GM21423 (cell line): Measurements from ENCODE around the gene FKBP15.

Source experiments
- ATAC-seq: cut with Tn5 transposase; IDR thresholded peaks from one replicate; pipeline ENCODE4 v1.9.1; 2021; ENCODE audit warnings: mild to moderate bottlenecking, moderate library complexity; ENCODE audit not compliant: unreplicated experiment

The FKBP15 gene

DNA sequence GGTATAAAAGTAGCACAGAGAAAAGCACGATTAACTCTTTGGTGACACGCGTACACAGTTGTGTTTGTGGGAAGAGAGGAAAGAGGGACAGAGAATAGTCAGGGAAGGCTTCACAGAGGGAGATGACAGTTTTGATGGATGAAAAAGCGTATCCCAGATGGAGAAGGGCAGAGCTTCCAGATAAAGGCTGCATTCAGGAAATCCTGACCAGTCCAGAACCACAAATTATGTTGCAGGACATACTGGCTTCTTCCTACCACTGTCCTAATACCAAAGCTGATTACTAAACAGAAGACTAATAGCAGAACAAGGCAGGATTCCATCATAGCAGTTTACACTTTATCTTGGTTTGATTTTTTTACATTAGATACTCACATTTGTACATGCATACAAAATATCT is 35.8 kb downstream of the FKBP15 start:
- ATAC-seq, result no peak

DNA sequence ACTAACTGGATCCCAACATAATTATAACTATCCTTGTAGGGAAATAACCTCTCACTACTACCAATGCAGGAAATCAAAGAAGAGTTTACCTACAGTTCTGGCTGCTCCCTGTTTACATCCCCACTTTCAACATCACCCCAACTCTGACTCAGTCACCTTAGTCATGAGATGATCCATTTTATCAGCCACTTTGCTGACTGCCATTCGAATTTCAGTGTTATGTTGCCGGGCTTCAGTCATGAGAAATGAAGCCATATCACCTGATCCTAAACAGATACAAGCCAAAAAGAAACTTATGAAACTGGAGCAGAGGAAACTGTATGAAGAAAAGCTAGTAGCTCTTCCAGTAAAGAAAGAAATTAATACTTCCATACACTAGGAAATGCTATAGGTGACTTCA is 36.5 kb downstream of the FKBP15 start:
- ATAC-seq, result no peak

DNA sequence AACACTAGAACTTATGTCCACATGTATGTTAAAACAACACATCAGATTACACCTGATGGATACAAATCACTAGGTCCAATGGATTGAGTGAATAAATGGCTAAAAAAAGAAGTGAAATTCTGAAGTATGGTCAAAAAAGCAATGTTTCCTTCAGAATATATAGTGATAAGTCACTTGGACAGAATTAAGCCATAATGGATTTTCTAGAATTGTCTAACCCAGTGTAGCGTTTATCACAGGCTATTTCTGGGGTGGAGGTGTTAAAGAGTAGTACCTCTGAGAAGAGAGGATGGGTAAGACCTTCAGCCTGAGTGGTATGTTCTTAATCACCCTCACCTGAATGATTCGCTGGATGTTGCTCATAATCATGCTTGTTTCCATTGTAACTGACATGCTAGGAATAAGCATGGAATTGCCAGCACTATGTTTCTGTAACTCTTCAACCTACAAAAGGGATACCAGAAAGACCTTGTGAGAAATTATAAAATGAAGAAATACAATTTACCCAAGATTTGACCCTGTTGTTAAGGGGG is 37.1 kb downstream of the FKBP15 start:
- no peak for ATAC-seq

DNA sequence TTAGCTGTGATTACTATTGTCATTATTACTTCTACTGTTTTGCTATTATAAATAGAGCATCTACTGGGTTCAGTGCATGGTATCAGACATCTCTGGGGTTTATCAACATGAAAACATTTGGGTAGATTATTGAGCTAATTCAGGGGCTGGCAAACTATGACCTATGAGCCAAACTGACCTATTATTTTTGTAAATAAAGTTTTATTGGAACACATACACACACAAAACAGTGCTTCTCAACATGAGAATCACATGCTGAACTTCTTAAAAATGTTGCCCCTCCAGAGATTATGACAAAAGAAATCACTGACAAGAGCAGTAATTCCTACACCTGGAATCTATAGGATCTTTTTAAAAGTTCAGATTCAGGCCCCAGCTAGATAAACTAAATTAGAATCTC is 39.9 kb downstream of the FKBP15 start:
- no peak for ATAC-seq

DNA sequence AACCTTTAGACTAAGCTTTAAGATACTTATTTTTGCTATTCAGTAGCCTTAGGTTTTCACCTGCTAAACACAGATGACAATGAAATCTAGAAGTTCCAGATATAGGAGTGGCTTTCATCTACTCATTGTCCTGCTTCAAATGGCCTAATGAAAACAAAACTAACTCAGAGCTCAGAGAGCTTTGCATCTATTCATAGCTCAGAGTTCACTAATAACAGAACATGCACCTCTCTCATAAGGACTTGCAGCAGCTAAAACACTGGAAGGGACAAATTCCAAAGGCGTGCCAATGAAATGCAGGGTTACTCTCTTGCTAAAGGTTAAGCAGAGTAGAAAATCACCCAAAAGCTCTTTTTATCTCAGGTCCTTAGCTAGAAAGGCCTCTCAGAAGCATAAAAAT is 41.2 kb downstream of the FKBP15 start:
- ATAC-seq, result no peak

DNA sequence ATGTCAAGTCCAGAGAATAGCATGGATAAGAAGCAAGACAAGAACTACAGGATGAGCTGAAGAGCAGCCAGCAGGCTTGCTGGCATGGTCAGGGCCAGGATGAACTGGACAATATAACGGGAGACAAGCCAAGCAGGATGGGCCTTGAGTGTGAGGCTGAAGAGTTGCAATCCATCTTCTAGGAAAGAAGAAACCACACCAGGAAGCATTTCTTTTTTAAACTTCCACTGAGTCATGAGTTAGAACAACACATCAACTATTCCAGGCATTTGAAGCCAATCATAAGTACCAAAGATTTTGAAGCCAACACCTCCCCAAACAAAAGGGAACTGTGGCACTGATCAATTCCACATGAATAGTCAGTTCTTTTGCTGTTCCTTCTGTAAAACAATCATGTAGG is 43.0 kb downstream of the FKBP15 start:
- no peak for ATAC-seq

DNA sequence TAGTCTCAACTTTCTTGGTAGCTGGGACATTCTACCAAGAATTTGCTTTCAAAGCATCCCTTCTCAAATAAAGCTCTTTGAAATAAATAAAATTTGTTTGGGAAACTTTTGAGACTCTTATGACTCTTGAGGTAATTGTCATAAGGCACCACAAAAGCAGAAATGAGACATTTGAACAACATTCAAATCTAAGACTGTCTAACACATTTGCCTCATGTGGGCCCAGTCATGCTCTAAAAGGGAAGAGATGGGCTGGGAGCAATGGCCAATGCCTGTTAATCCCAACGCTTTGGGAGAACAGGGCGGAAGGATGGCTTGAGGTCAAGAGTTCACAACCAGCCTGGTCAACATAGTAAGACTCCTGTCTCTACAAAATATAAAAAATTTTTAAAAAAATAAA is 43.8 kb downstream of the FKBP15 start:
- ATAC-seq, result no peak

DNA sequence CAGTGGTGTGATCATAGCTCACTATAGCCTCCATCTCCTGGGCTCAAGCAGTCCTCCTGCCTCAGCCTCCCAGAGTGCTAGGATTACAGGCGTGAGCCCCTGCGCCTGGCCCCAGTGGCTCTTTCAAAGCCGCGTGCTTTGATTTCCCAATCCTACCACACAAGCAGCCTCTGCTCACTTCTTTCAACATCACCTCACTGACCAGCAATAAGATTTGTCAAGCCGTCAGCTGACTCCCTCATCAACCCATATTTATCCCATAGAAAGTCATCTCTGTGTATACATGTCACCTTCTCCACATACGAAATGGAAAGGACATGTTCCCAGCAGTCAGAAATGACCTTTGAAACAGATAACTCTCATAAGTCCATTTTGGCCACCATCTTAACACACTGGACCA is 44.3 kb downstream of the FKBP15 start:
- ATAC-seq, result no peak

DNA sequence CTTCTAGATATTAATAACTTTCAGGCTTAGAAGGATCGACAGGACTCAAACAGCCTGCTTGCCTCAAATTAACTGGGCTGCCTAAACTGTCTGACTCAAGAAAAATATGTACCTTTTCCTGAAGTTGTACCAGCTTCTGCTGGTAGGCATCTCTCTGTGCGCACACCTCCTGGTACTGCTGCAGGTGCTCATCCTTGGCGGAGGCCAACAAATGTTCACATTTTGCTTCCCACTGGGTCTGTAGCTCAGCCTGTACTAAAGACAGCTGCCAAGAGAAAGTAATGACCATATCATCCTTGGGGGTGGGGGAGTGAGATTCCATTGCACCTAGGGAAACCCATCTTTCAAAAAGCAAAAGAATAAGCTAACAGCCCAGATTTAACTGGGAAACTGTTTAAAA is 47.7 kb downstream of the FKBP15 start:
- ATAC-seq, result no peak

DNA sequence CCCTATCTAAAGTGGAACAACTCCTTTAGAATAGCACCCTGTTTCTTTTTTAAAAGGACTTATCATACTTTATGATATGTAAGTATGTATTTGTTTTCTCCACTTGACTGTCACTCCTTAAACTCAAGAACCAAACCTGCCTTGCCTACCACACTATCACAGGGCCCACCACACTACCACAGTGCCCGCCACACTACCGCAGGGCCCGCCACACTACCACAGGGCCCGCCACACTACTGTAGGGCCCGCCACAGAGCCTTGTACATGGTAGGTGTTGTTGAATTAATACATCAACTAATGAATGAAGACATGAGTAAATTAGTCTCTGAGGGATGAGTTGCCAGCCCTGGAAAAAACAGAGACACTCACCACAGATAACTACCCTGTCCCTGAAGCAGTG is 52.3 kb downstream of the FKBP15 start:
- ATAC-seq, result no peak

DNA sequence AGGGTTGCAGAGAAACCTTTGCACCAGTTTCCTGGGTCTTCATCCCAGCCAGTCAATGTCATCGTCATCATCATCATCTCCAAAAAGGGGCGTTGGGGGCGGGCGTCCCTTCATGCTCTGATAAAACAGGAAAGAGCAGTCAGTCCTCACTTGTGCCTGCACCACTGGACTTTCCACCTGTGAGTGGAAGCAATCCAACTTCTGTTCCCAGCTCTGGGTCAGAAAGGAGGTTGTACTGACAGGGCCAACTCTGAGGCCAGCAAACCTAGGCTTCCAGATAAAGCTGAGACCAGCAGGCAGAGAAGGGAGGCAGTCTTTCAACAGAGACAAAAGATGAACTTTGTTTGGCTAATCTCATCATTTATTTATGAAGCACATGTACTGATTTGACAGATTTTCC is 55.0 kb downstream of the FKBP15 start:
- no peak for ATAC-seq

DNA sequence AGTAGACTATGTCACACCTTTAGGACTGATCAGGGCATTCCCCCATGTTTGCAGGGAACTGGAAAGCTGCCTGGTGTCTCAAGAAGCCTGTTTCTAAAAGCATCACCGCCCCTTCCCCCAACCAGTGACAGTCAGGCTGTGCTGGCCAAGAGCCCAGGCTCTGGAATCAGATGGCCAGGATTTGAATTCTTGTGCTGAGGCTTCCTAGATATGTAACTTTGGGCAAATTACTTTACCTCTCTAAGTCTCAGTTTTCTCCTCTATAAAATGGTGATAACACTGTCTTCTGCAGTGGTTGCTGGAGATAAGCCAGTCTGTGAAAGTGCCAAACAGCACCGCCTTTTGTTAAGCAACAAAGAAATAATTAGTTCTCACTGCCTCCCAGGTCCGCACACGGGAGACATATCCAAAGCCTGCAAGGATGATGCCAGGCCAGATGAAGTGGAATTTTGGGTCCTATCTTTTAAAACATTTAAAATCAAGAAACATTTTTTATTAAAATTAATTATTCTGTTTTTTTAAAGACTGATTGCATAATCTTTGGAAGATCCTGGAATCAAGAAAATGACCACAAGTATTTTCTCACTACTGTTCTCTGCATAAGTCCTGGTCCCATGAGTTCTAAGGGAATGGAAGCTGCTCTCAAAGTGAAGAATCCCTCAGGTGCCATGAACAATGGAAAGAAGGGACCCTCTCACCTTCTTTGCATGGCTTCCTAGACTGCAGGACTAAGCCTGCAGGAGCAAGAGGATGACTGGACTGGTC is 56.4 kb downstream of the FKBP15 start:
- ATAC-seq, result no peak

DNA sequence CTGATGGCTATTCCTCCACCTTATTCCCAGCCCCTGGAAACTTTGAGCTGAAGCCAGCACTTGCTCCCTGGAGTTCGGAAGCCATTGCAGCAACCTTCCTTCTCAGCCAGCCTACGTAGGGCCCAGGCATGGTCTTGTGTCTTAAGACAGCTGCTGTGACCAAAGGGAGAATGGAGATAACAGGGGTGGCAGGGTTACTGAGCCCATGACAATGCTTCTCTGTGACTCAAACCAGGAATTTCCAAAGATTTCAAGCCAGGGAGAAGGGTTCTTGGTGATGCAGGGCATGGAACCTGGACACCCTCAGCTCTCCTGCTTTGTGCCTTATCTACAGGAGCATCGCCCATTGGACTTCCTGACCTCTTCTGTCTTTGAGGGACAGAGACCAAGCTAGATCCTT is 58.1 kb downstream of the FKBP15 start:
- ATAC-seq, result no peak

DNA sequence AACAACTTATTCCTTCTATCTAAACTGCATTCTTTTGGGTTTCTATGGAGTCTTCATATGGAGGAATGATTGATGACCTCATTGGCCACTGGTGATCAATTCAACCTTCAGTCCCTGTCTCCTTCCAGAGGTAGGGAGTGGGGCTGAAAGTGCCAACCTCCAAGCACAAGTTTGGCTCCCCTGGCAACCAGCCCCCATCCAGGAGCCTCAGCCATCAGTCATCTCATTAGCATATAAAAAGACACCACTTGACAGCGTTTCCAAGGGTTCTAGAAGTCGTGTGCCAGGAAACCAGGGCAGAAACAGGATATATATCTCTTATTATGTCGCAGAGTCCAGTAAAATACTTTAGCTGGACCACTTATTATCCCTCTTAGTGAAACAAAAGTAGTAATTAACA is 60.5 kb downstream of the FKBP15 start:
- ATAC-seq, result no peak

DNA sequence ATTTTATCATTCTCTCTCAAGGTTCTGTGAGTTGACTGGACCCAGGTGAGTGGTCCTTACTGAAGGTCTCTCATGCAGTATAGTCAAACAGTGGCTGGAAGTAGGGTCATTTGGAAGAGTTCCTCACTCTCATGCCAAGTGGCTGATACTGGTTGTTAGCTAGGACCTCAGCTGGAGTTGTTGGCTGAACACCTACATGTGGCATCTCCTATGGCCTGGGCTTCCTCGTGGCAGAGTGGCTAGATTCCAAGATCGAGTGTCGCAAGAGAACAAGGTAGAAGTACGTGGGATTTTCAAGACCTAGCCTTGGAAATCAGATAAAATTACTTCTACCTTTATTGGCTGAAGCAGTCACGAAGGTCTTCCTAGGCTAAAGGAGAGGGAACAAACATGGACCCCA is 62.6 kb downstream of the FKBP15 start:
- ATAC-seq, result no peak

DNA sequence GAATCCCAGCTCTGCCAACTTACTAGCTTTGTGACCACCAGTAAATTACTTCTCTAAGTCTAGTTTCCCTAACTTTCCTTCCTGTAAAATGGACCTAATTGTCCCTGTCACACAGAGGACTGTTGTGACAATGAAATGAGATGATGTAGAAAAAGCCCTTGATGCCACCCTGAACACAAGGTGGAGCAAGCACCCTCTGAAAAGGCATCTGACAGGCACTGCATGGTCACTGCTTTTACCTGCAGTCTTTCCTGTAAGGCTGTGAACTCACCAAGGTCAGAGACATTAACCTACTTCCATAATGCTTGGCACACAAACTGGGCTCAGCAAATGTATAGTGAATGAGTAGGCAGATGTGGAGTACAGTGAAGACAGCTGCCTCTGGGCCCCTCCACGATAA is 64.2 kb downstream of the FKBP15 start:
- no peak for ATAC-seq

DNA sequence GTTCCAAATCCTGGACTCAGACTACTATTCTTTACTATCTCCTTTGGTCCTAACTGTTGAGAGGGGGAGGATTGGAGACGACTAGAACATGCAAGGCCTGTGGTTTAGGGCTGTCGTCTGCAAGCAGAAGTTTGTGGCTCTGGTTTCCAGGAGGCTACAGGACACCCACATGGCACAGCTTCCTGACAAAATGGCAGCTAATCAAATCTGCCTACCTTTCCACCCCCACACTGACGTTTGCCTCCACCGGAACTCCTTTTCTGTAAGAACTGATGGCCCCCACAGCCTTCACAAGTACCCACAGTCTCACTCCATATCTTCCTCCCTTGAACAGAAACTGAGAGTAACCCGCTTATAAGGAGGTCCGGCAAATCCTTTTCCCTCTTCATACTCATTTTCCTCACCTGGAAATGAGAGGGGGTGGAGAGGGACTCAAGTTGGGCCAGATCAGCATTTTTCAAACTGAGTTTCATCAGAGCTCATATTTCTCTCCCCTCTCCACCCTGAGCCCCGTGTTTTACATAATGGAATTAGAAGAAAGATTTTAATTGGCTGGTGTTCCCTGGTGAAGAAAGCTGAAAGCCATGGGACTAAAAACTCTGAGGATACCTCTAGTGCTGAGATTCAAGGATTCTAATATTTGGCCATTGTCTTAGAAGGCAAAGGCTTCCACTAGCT is 65.0 kb downstream of the FKBP15 start:
- ATAC-seq, result no peak

DNA sequence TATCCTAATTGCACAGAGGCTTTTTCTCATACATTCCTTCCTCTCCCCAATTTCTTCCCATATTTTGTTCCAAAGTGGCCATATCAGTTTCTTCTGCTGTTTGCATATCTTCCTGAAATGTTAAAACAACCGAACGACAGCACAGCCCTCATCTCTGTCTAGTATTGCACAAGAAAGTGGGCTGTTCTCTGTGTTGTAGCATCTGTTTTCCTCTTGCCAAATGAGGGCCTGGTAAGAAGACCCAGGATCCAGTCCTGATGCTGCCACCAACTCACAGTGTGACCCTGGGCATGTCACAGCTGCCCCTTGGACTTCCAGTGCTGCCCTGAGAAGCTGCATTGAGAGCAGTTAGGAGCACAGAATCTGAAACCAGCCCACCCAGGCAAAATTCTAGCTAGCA is 66.1 kb downstream of the FKBP15 start:
- no peak for ATAC-seq

DNA sequence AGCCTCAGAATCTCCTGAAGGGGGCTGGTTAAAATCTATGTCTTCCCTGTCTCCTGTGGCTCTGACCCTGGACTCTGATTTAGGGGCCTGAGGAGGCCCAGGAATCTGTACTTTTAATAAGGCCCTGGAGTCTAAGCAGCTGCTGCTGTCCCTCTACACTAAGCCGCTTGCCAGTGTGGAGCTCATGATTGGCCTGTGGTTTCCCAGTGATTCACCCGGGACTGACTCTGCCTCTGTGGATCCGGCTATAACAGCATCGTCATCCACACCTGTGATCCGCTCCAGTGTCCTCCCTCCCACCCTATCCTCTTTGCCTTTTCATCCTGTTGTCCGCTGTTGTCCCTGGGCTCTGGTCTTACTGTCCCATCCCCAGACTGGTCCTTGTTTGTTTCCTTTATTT is 66.6 kb downstream of the FKBP15 start:
- ATAC-seq, result no peak

DNA sequence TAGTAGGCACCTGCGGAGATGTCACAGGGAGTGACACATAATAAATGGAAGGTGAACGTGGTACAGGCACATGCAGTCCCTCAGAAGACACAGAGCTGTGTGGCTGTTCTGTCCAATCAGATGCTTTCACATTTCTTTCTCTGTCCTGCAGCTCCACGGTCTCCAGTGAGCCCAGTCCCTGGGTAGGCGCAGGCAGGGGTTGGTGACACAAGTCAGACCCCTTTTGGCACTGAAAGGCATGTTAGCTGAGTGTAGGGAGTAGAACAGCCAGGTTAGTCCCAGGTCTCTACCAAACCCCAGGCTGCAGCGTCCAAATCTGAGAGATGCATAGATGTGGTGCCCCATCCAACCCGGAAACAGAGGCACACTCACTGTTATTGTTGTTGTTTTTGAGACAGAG is 67.5 kb downstream of the FKBP15 start:
- ATAC-seq, result no peak

DNA sequence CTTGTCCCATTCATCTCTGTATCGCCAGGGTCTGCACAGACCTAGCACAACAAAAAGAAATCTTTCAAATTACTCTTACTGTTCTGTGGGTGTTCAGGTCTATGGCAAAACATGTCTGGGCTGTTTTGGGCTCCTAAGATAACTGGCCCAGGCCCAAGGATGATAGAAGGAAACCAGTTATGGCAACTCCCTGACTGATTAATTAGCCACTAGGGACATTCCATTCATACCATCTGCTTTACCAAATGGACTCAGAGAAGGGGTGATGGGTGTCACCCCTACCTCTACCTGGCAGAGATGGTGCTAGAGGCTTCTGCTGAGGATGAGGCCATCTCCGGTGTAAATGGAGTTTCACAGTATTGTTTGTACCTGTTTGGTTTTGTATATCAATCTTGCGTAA is 68.4 kb downstream of the FKBP15 start:
- ATAC-seq, result no peak
